Uterus (tissue), 4 donors: Measurements from ENCODE around the gene CD96. TPM values are rescaled to one million over a fixed set of nuclear protein-coding genes. Genes with fewer than 3 reads are reported as not detected.

Experiments used
- DNase-seq, 2 donors: peaks; one replicate each; pipeline ENCODE4 v3.0.0-alpha.2; 2019 to 2020
- H3K27ac ChIP-seq, 2 donors: fragments of 200-600 bp; sonication (generic); 1 replicate in 1 of 2; 2 replicates in 1 of 2; pipeline ENCODE4 v1.5.1; 2016 to 2018
- H3K27me3 ChIP-seq, 2 donors: fragments of 200-600 bp; sonication (generic); one replicate each; pipeline ENCODE4 v1.5.1; 2018 to 2019; ENCODE audit warnings: control low read depth in 1 of 2
- H3K36me3 ChIP-seq, 2 donors: fragments of 200-600 bp; sonication (generic); one replicate each; pipeline ENCODE4 v1.5.1; 2019; ENCODE audit warnings: control low read depth in 1 of 2
- H3K4me1 ChIP-seq, 2 donors: fragments of 200-600 bp; sonication (generic); one replicate each; pipeline ENCODE4 v1.5.1; 2018 to 2019; ENCODE audit warnings: control low read depth in 1 of 2
- H3K4me3 ChIP-seq, 2 donors: fragments of 200-600 bp; sonication (generic); 1 replicate in 1 of 2; 2 replicates in 1 of 2; pipeline ENCODE4 v1.5.1; 2018 to 2019; ENCODE audit warnings: mild to moderate bottlenecking in 1 of 2
- H3K9me3 ChIP-seq, 2 donors: fragments of 200-600 bp; sonication (generic); one replicate each; pipeline ENCODE4 v1.5.1; 2019; ENCODE audit warnings: control low read depth in 1 of 2
- CTCF ChIP-seq, 4 experiments: fragments of 200-600 bp in 2 of 4; fragments of 450-650 bp in 2 of 4; sonication (generic) in 2 of 4; IDR thresholded peaks; one replicate each; pipeline ENCODE4 v1.5.1; 2016 to 2019; ENCODE audit warnings: antibody characterized with exemption in 4 of 4, mild to moderate bottlenecking in 2 of 4, moderate library complexity in 1 of 4
- POLR2A ChIP-seq, 2 donors: fragments of 450-650 bp; IDR thresholded peaks; one replicate each; pipeline ENCODE4 v1.6.1; 2016; ENCODE audit warnings: antibody characterized with exemption in 2 of 2, mild to moderate bottlenecking in 1 of 2, moderate library complexity in 1 of 2
- intact Hi-C: fragments of 100-400 bp; cut with DNase I; formaldehyde crosslinking; loops from one replicate; pipeline ENCODE4 v1.15.1; 2023; ENCODE audit warnings: low total_unique reads
- total RNA-seq, 4 donors: library from RNA; depleted of rRNA in 3 of 4; stranded (reverse); fragments of >200 nt in 3 of 4; gene quantifications; one replicate each; pipeline versions ENCODE4 v1.1.0 to v1.2.4, GENCODE V29; 2014 to 2023
- donor health status: DM: yes; HTN: yes; CAD: no.

The CD96 gene
- total RNA-seq, 4 donors from 2014 or later, result 1.0 to 2.8 (median 2.2) TPM

DNA sequence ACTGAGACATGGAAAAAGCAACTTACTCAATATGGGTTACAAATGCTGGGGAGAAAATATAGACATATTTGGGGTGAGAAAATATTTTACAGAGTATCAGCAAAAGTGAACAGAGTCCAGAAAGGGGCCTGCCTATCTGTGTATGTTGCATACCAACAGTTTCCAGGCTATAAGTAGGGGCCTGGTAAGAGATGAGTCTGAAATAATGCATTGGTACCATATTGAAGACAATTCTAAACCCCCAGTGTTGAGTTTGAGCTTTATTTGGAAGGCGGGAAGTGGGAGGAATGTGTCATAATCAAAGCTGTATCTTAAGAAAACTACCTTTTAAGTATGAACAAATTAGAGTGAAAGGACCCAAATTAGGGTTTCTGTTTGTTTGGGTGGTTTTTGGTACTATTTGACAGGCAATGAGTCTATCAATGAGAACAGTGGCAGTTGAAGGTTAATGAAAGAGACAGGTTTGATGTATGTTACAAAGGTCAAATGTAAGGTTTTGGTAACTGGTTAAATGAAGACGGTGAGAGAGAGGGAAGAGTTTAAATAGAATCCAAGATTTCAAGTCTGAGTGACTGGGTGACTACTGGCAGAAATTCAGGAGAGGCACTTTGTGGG is 159.4 kb downstream of the CD96 start:
- no peaks in the 10 kb centered on the region for H3K27me3 ChIP-seq
- TF ChIP-seq CTCF (IDR thresholded peaks at IDR 0.05) (no peak), POLR2A (IDR thresholded peaks at IDR 0.05) (no peak)
- H3K27ac ChIP-seq, result no peak overlapping the region
- H3K36me3 ChIP-seq, result no peaks in the 10 kb centered on the region
- no peaks in the 10 kb centered on the region for H3K9me3 ChIP-seq
- no peaks in the 10 kb centered on the region for H3K4me1 ChIP-seq
- no peak overlapping the region for H3K4me3 ChIP-seq
- intact Hi-C loops, result no loop called here
- DNase-seq, result no peak

Other genes with a start within 250 kb of the CD96 start
- gene ZBED2, start 53.1 kb downstream of the CD96 start, total RNA-seq, result under 1 TPM in 1 of 4 donors, not detected in 3; 0.35 TPM
- 1 to 10 TPM in 2 of 4 donors, under 1 TPM in 2; under 0.01 to 1.0 (median 0.65) TPM for gene PLCXD2, start 132.5 kb downstream of the CD96 start, total RNA-seq